ENCODE data around the gene PSME2.

- no peak for TF ChIP-seq CTCF (conservative IDR thresholded peaks at IDR 0.05 in 1 of 2, IDR thresholded peaks at IDR 0.05 in 1 of 2; ENCODE audit: extremely low read depth in 1 of 2, insufficient read depth in 1 of 2, low read depth in 1 of 2, low read length in 2 of 2)
- no peak for TF ChIP-seq EZH2 (IDR thresholded peaks at IDR 0.05; ENCODE audit: borderline replicate concordance, low read length)
Observed at GRCh38 chr14:24098229-24098926, 48.0 kb downstream of the PSME2 start.

Measured in mammary epithelial cell (primary cell).